Kidney (tissue), 14 donors: Measurements from ENCODE around the gene SULF2. TPM values are rescaled to one million over a fixed set of nuclear protein-coding genes. Genes with fewer than 3 reads are reported as not detected.

Experiments used
- DNase-seq, 5 donors: peaks; one replicate each; pipeline ENCODE4 v3.0.0-alpha.2; 2013 to 2020
- FAIRE-seq: peaks from 2 replicates; lab custom pipeline; 2012; peaks lifted over from hg19 to GRCh38; lab: Jason Lieb, UNC
- H3K27ac ChIP-seq, 2 donors: one replicate each; pipeline ENCODE4 v1.7.0; 2013; ENCODE audit warnings: low read depth in 2 of 2, low read length in 2 of 2, inconsistent platforms in 1 of 2
- H3K27me3 ChIP-seq: one replicate; pipeline ENCODE4 v1.7.1; 2013; ENCODE audit warnings: low read length, inconsistent platforms; ENCODE audit not compliant: control insufficient read depth, insufficient read depth
- H3K36me3 ChIP-seq, 3 donors: one replicate each; pipeline versions ENCODE4 v1.7.0 to v1.7.1; 2013; ENCODE audit warnings: low read length in 3 of 3, control low read depth in 1 of 3, inconsistent platforms in 1 of 3; ENCODE audit not compliant: insufficient read depth in 3 of 3, control insufficient read depth in 2 of 3
- H3K4me1 ChIP-seq, 3 donors: one replicate each; pipeline versions ENCODE4 v1.7.0 to v1.7.1; 2013; ENCODE audit warnings: low read length in 3 of 3, inconsistent platforms in 1 of 3, low read depth in 1 of 3; ENCODE audit not compliant: control insufficient read depth in 2 of 3, insufficient read depth in 2 of 3
- H3K4me3 ChIP-seq, 3 donors: one replicate each; pipeline versions ENCODE4 v1.7.0 to v1.8.1; 2013; ENCODE audit warnings: low read length in 3 of 3, control low read depth in 1 of 3, inconsistent platforms in 1 of 3
- H3K9ac ChIP-seq, 3 donors: one replicate each; pipeline versions ENCODE4 v1.7.0 to v1.7.1; 2013; ENCODE audit warnings: low read length in 3 of 3, control low read depth in 1 of 3, inconsistent platforms in 1 of 3
- H3K9me3 ChIP-seq, 3 donors: one replicate each; pipeline versions ENCODE4 v1.7.0 to v1.7.1; 2013; ENCODE audit warnings: low read length in 3 of 3, control low read depth in 1 of 3, inconsistent platforms in 1 of 3; ENCODE audit not compliant: control insufficient read depth in 2 of 3, insufficient read depth in 1 of 3
- intact Hi-C: fragments of 100-400 bp; cut with DNase I; formaldehyde crosslinking; loops from one replicate; pipeline ENCODE4 v1.11.1; 2022
- polyA plus RNA-seq: library from polyadenylated mRNA; stranded (reverse); fragments of 350-450 nt; fragmentation: Illumina TruSeq; extraction: RNeasy Lipid Tissue Mini Kit (QIAGEN cat#74804); gene quantifications from one replicate; pipeline ENCODE4 v1.2.3, GENCODE V29; 2014; ENCODE audit warnings: low read depth, low replicate concordance; ENCODE audit not compliant: insufficient read depth
- total RNA-seq: library from RNA; stranded (reverse); fragmentation: NEBNext Ultra II Directional; extraction: Animal tissue kit (Norgen Biotek cat#: 25700); gene quantifications from one replicate; pipeline ENCODE4 v1.2.1, GENCODE V29; 2021
- TF ChIP-seq, protein P1 (sequence below): IDR thresholded peaks from 3 replicates; pipeline ENCODE4 v1.5.1; 2012; ENCODE audit warnings: mild to moderate bottlenecking, moderate library complexity, borderline replicate concordance; ENCODE audit not compliant: insufficient read depth; ENCODE audit errors: extremely low read depth
- donor health status: control.
- donor health status: control.
- donor health status: control.
- donor health status: control.
- donor health status: control.
- donor health status: DM: yes; HTN: yes; CAD: no.
- donor health status: Normal renal cell carcinoma (clear cell type).

SULF2 gene
- total and polyA plus RNA-seq, 2 donors from 2014 or later, result 85.1 to 257 TPM

DNA sequence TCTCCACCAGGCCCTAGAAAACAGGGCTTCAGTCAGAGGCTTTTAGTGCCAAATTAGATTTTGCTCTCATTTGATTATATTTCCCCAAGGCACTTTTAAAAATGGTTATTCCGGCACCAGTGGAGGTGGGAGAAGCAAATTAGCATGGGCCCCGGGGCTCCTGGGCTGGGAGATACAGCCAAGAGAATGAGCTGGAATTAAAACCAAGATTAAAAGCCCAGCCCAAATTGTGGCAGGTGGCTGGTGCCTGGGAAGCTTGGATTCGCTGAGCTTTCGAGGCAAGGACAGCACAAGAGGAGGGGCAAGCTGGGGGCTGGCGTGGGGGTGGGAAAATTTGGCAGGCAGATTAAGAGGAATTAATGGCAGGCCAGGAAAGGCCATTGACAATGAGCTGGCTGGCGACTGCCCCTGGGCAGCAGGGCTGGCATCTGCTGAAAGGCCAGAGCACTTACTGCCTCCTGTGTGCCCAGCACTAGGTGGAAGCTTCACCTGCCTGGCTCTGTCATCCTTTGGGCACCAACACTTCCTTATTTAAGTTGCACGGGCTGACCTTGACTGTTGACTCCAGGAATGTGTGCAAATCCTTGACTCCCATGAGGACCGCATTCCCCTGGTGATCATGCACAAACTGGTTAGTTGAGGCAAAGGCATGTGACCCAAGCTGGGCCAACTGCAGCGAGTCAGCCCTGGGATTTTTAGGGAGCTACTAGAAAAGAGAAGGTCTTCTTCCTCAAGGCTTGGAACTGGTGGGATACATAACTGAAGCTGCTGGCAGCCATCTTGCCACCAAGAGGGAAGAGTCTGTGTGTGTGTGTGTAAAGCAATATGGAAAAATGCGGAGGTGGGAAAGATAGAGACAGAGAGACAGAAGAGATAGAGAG lies 76.1 kb downstream of the SULF2 start:
- TF ChIP-seq, protein P1, sequence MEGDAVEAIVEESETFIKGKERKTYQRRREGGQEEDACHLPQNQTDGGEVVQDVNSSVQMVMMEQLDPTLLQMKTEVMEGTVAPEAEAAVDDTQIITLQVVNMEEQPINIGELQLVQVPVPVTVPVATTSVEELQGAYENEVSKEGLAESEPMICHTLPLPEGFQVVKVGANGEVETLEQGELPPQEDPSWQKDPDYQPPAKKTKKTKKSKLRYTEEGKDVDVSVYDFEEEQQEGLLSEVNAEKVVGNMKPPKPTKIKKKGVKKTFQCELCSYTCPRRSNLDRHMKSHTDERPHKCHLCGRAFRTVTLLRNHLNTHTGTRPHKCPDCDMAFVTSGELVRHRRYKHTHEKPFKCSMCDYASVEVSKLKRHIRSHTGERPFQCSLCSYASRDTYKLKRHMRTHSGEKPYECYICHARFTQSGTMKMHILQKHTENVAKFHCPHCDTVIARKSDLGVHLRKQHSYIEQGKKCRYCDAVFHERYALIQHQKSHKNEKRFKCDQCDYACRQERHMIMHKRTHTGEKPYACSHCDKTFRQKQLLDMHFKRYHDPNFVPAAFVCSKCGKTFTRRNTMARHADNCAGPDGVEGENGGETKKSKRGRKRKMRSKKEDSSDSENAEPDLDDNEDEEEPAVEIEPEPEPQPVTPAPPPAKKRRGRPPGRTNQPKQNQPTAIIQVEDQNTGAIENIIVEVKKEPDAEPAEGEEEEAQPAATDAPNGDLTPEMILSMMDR, result no peak
- Histone ChIP-seq H3K4me3 (no peak overlapping the region), H3K27me3 (no peaks in the 10 kb centered on the region), H3K9ac (no peak overlapping the region), H3K4me1 (peaks cover 0 to 9% (median 0%) of the 10 kb centered on the region in 3 donors), H3K27ac (no peak overlapping the region), H3K36me3 (no peaks in the 10 kb centered on the region), H3K9me3 (no peaks in the 10 kb centered on the region)
- FAIRE-seq (no peak), DNase-seq (peak in 1 of 5 donors; percentile 30)
- intact Hi-C loops, result no loop called here

DNA sequence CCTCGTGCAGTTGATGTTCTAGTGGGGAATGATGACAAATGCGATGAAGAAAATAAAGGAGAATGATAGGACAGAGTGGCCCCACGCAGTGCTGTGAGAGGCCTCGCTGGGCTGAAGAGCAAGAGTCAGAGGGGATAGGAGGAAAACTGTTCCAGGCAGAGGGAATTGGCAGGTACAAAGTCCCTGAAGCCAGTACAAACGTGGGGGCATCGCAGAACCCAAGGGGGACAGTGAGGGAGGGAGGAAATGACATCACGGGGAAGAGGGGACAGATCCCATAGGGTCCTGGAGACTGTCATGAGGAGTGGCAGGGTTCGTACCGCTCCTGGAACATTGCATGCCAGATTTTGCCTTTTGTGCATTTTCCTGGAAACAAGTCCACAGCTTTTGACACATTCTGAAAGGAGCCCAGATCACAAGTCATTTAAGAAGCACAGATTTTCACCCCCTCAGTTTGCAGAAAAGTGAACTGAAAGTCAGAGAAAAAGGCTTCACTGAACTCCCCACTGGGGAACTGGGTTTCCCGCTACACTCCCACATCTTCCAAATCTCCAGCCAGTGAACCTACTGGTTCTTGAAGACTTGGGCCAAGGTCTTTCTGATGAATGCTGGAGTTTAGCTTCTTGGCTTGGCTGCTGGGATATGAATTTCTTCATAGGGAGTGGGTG lies 77.0 kb downstream of the SULF2 start:
- no peak overlapping the region for H3K9ac ChIP-seq
- H3K4me1 ChIP-seq, result peaks cover 0 to 9% (median 0%) of the 10 kb centered on the region in 3 donors
- H3K27me3 ChIP-seq, result no peaks in the 10 kb centered on the region
- TF ChIP-seq, protein P1, result no peak
- no peaks in the 10 kb centered on the region for H3K9me3 ChIP-seq
- no peak overlapping the region for H3K4me3 ChIP-seq
- intact Hi-C loops, result no loop called here
- H3K27ac ChIP-seq, result no peak overlapping the region
- H3K36me3 ChIP-seq, result no peaks in the 10 kb centered on the region
- no peak for FAIRE-seq
- DNase-seq, result peak in 1 of 5 donors; percentile 17

DNA sequence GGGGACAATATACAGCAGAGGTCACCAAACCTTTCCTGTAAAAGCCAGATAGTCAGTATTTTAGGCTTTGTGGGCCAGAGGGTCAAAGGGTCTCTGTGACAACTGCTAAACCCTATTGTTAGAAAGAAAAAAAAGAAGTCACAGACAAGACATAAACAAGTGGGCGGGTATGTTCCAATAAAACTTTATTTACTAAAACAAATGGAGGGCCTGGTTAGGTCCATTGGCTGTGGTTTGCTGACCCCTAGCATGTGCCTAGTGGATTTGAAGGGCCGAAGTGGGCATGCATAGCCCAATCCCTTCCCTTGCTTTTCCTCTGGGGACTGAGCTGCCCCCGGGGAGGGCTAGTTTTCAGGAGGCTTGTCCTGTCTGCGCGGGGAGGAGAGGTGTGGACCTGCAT lies 78.9 kb downstream of the SULF2 start:
- intact Hi-C loops, result no loop called here
- no peak for FAIRE-seq
- H3K27me3 ChIP-seq, result no peaks in the 10 kb centered on the region
- TF ChIP-seq, protein P1, result no peak
- no peaks in the 10 kb centered on the region for H3K9me3 ChIP-seq
- peak in 1 of 5 donors; percentile 45 for DNase-seq
- no peak overlapping the region for H3K27ac ChIP-seq
- H3K9ac ChIP-seq, result no peak overlapping the region
- peaks cover 0 to 4% (median 0%) of the 10 kb centered on the region in 3 donors for H3K4me1 ChIP-seq
- H3K4me3 ChIP-seq, result no peak overlapping the region
- H3K36me3 ChIP-seq, result peaks cover 0 to under 1% (median 0%) of the 10 kb centered on the region in 3 donors
